Kidney (tissue), 14 donors: ENCODE data around the gene CITED1. TPM values are rescaled to one million over a fixed set of nuclear protein-coding genes. Genes with fewer than 3 reads are reported as not detected.
"Not testable (repeated sequence)": the region's sequence is repeated elsewhere in the genome, so short reads cannot be mapped to it uniquely, and the experiment has no call there.

ENCODE experiments used
- DNase-seq, 5 donors: peaks; one replicate each; pipeline ENCODE4 v3.0.0-alpha.2; 2013 to 2020
- FAIRE-seq: peaks from 2 replicates; lab custom pipeline; 2012; peaks lifted over from hg19 to GRCh38; lab: Jason Lieb, UNC
- H3K27ac ChIP-seq, 2 donors: one replicate each; pipeline ENCODE4 v1.7.0; 2013; ENCODE audit warnings: low read depth in 2 of 2, low read length in 2 of 2, inconsistent platforms in 1 of 2
- H3K27me3 ChIP-seq: one replicate; pipeline ENCODE4 v1.7.1; 2013; ENCODE audit warnings: low read length, inconsistent platforms; ENCODE audit not compliant: control insufficient read depth, insufficient read depth
- H3K36me3 ChIP-seq, 3 donors: one replicate each; pipeline versions ENCODE4 v1.7.0 to v1.7.1; 2013; ENCODE audit warnings: low read length in 3 of 3, control low read depth in 1 of 3, inconsistent platforms in 1 of 3; ENCODE audit not compliant: insufficient read depth in 3 of 3, control insufficient read depth in 2 of 3
- H3K4me1 ChIP-seq, 3 donors: one replicate each; pipeline versions ENCODE4 v1.7.0 to v1.7.1; 2013; ENCODE audit warnings: low read length in 3 of 3, inconsistent platforms in 1 of 3, low read depth in 1 of 3; ENCODE audit not compliant: control insufficient read depth in 2 of 3, insufficient read depth in 2 of 3
- H3K4me3 ChIP-seq, 3 donors: one replicate each; pipeline versions ENCODE4 v1.7.0 to v1.8.1; 2013; ENCODE audit warnings: low read length in 3 of 3, control low read depth in 1 of 3, inconsistent platforms in 1 of 3
- H3K9ac ChIP-seq, 3 donors: one replicate each; pipeline versions ENCODE4 v1.7.0 to v1.7.1; 2013; ENCODE audit warnings: low read length in 3 of 3, control low read depth in 1 of 3, inconsistent platforms in 1 of 3
- H3K9me3 ChIP-seq, 3 donors: one replicate each; pipeline versions ENCODE4 v1.7.0 to v1.7.1; 2013; ENCODE audit warnings: low read length in 3 of 3, control low read depth in 1 of 3, inconsistent platforms in 1 of 3; ENCODE audit not compliant: control insufficient read depth in 2 of 3, insufficient read depth in 1 of 3
- intact Hi-C: fragments of 100-400 bp; cut with DNase I; formaldehyde crosslinking; loops from one replicate; pipeline ENCODE4 v1.11.1; 2022
- polyA plus RNA-seq: library from polyadenylated mRNA; stranded (reverse); fragments of 350-450 nt; fragmentation: Illumina TruSeq; extraction: RNeasy Lipid Tissue Mini Kit (QIAGEN cat#74804); gene quantifications from one replicate; pipeline ENCODE4 v1.2.3, GENCODE V29; 2014; ENCODE audit warnings: low read depth, low replicate concordance; ENCODE audit not compliant: insufficient read depth
- total RNA-seq: library from RNA; stranded (reverse); fragmentation: NEBNext Ultra II Directional; extraction: Animal tissue kit (Norgen Biotek cat#: 25700); gene quantifications from one replicate; pipeline ENCODE4 v1.2.1, GENCODE V29; 2021
- TF ChIP-seq, protein P1 (sequence below): IDR thresholded peaks from 3 replicates; pipeline ENCODE4 v1.5.1; 2012; ENCODE audit warnings: mild to moderate bottlenecking, moderate library complexity, borderline replicate concordance; ENCODE audit not compliant: insufficient read depth; ENCODE audit errors: extremely low read depth
- donor health status: control.
- donor health status: control.
- donor health status: control.
- donor health status: control.
- donor health status: control.
- donor health status: DM: yes; HTN: yes; CAD: no.
- donor health status: Normal renal cell carcinoma (clear cell type).

The CITED1 gene
- total and polyA plus RNA-seq, 2 donors from 2014 or later = 1.5 to 3.8 TPM

- no peak overlapping the region for H3K27ac ChIP-seq
- no peaks in the 10 kb centered on the region for H3K36me3 ChIP-seq
- DNase-seq (no peak), FAIRE-seq (no peak)
- H3K27me3 ChIP-seq = peaks cover 3% of the 10 kb centered on the region
- no peak overlapping the region for H3K4me3 ChIP-seq
- intact Hi-C loops = no loop called here
- no peak overlapping the region for H3K9ac ChIP-seq
- TF ChIP-seq, protein P1, sequence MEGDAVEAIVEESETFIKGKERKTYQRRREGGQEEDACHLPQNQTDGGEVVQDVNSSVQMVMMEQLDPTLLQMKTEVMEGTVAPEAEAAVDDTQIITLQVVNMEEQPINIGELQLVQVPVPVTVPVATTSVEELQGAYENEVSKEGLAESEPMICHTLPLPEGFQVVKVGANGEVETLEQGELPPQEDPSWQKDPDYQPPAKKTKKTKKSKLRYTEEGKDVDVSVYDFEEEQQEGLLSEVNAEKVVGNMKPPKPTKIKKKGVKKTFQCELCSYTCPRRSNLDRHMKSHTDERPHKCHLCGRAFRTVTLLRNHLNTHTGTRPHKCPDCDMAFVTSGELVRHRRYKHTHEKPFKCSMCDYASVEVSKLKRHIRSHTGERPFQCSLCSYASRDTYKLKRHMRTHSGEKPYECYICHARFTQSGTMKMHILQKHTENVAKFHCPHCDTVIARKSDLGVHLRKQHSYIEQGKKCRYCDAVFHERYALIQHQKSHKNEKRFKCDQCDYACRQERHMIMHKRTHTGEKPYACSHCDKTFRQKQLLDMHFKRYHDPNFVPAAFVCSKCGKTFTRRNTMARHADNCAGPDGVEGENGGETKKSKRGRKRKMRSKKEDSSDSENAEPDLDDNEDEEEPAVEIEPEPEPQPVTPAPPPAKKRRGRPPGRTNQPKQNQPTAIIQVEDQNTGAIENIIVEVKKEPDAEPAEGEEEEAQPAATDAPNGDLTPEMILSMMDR = no peak
- H3K9me3 ChIP-seq = no peaks in the 10 kb centered on the region
- H3K4me1 ChIP-seq = no peaks in the 10 kb centered on the region
Measured at GRCh38 chrX:72326605-72327300, 21.0 kb upstream of the CITED1 start.

GRCh38 chrX:72319651-72320050 lies 13.9 kb upstream of the CITED1 start:
- FAIRE-seq, H3K9ac ChIP-seq, H3K4me1 ChIP-seq, H3K27me3 ChIP-seq, H3K36me3 ChIP-seq, H3K27ac ChIP-seq, H3K4me3 ChIP-seq, DNase-seq, intact Hi-C loops, H3K9me3 ChIP-seq: not testable (repeated sequence)

DNA sequence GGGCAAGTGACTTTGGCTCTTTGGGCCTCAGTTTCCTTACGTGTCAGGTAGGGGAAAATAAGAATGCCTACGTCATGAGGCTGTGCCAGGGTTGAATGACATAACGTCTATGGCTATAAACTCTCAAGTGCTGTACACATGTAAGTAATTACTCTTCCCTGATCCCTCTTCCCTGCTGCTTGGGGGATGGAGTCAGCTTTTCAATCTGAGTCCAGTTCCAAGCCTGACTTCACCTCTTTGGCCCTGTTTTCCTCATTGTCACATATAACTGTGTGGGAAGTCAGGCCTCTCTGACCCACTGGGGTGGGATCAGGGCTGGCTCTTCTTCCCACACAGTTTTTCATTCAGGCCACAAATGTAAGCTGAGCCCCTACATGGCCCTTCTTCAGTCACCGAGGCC lies 11.4 kb upstream of the CITED1 start:
- TF ChIP-seq, protein P1 = no peak
- Histone ChIP-seq H3K27ac (no peak overlapping the region), H3K36me3 (no peaks in the 10 kb centered on the region), H3K9me3 (no peaks in the 10 kb centered on the region), H3K4me1 (no peaks in the 10 kb centered on the region), H3K9ac (no peak overlapping the region), H3K27me3 (peaks cover 4% of the 10 kb centered on the region), H3K4me3 (no peak overlapping the region)
- DNase-seq (no peak), FAIRE-seq (no peak)
- intact Hi-C loops = no loop called here

- H3K36me3 ChIP-seq = no peaks in the 10 kb centered on the region
- H3K4me3 ChIP-seq = no peak overlapping the region
- no peaks in the 10 kb centered on the region for H3K9me3 ChIP-seq
- FAIRE-seq (no peak), DNase-seq (peak in 3 of 5 donors; percentile 30 to 55 (median 53))
- no peaks in the 10 kb centered on the region for H3K4me1 ChIP-seq
- TF ChIP-seq, protein P1 = no peak
- H3K27me3 ChIP-seq = peaks cover 4% of the 10 kb centered on the region
- no peak overlapping the region for H3K9ac ChIP-seq
- intact Hi-C loops = no loop called here
- H3K27ac ChIP-seq = no peak overlapping the region
Measured at GRCh38 chrX:72316408-72317110, 10.8 kb upstream of the CITED1 start.
